Endothelial cell of umbilical vein (primary cell): ENCODE data around the gene CSMD2. TPM values are rescaled to one million over a fixed set of nuclear protein-coding genes. Genes with fewer than 3 reads are reported as not detected.

ENCODE experiments used
- BruUV-seq: library from RNA; stranded (reverse); fragments of 400-500 nt; replicated peaks from 2 replicates; lab custom pipeline; 2021; lab: Mats Ljungman, UMichigan
- CTCF ChIA-PET: fragments of 300-600, 350-600 bp; sonication (Branson Sonifier 250); formaldehyde crosslinking; loops from one replicate; lab custom pipeline; 2021; ENCODE audit warnings: antibody characterized with exemption, inconsistent platforms; lab: Charles Lee
- POLR2A ChIA-PET: fragments of 300-600, 350-600 bp; sonication (Branson Sonifier 250); formaldehyde crosslinking; loops from one replicate; lab custom pipeline; 2021; ENCODE audit warnings: antibody characterized with exemption, inconsistent platforms; lab: Charles Lee
- DNase-seq: peaks from one replicate; pipeline ENCODE4 v3.0.0-alpha.2; 2011; ENCODE audit warnings: low read depth, low spot score
- FAIRE-seq: peaks from 2 replicates; lab custom pipeline; 2011; peaks lifted over from hg19 to GRCh38; lab: Jason Lieb, UNC
- H2AFZ ChIP-seq: 2 replicates; pipeline ENCODE4 v1.6.0; 2012; ENCODE audit warnings: low read depth, low read length, control low read depth, inconsistent platforms
- H3K27ac ChIP-seq: 2 replicates; pipeline ENCODE4 v1.5.1; 2011; ENCODE audit warnings: low read depth, mild to moderate bottlenecking, control low read depth, low read length, moderate library complexity; ENCODE audit not compliant: insufficient read depth
- H3K27me3 ChIP-seq, 2 experiments: 2 replicates each; pipeline versions ENCODE4 v1.6.0 to v1.6.1; 2011; ENCODE audit warnings: low read length in 2 of 2, mixed read lengths in 1 of 2; ENCODE audit not compliant: control insufficient read depth in 2 of 2, insufficient read depth in 2 of 2
- H3K36me3 ChIP-seq, 2 experiments: 2 replicates in 1 of 2; 3 replicates in 1 of 2; pipeline ENCODE4 v1.5.1; 2011; ENCODE audit warnings: low read length in 2 of 2, mild to moderate bottlenecking in 1 of 2, moderate library complexity in 1 of 2; ENCODE audit not compliant: control insufficient read depth in 2 of 2, insufficient read depth in 2 of 2; ENCODE audit errors: extremely low read depth in 1 of 2
- H3K4me1 ChIP-seq: 3 replicates; pipeline ENCODE4 v1.5.1; 2011; ENCODE audit warnings: mild to moderate bottlenecking, low read length; ENCODE audit not compliant: control insufficient read depth, insufficient read depth; ENCODE audit errors: extremely low read depth
- H3K4me2 ChIP-seq: 2 replicates; pipeline ENCODE4 v1.6.1; 2011; ENCODE audit warnings: low read length, control low read depth, mixed read lengths; ENCODE audit not compliant: insufficient read depth
- H3K4me3 ChIP-seq, 3 experiments: fragments of 200-600 bp in 1 of 3; sonication (generic), shearing (Covaris generic) in 1 of 3; replicated peaks in 1 of 3; 2 replicates each; pipeline ENCODE4 v1.5.1; 2011 to 2016; ENCODE audit warnings: control low read depth in 3 of 3, low read length in 3 of 3, mild to moderate bottlenecking in 2 of 3, inconsistent platforms in 1 of 3, low read depth in 1 of 3, moderate library complexity in 1 of 3; ENCODE audit not compliant: insufficient read depth in 1 of 3
- H3K79me2 ChIP-seq: 2 replicates; pipeline ENCODE4 v1.6.0; 2012; ENCODE audit warnings: low read length, inconsistent platforms; ENCODE audit not compliant: control insufficient read depth, insufficient read depth
- H3K9ac ChIP-seq: replicated peaks from 2 replicates; pipeline ENCODE3; 2011; ENCODE audit warnings: low read length, control low read depth; ENCODE audit not compliant: insufficient read depth; ENCODE audit errors: extremely low read depth
- H3K9me1 ChIP-seq: replicated peaks from 3 replicates; pipeline ENCODE4 v1.6.0; 2011; ENCODE audit warnings: mild to moderate bottlenecking, low read length; ENCODE audit not compliant: control insufficient read depth, insufficient read depth; ENCODE audit errors: extremely low read depth
- H3K9me3 ChIP-seq: replicated peaks from 2 replicates; pipeline ENCODE4 v1.5.1; 2012; ENCODE audit warnings: low read length, inconsistent platforms; ENCODE audit not compliant: control insufficient read depth, insufficient read depth
- H4K20me1 ChIP-seq: replicated peaks from 2 replicates; pipeline ENCODE3; 2011; ENCODE audit warnings: mild to moderate bottlenecking, low read length; ENCODE audit not compliant: control insufficient read depth, insufficient read depth; ENCODE audit errors: extremely low read depth
- CTCF ChIP-seq, 2 donors: IDR thresholded peaks; 1 replicate in 1 of 2; 2 replicates in 1 of 2; pipeline ENCODE4 v1.5.1; 2011; ENCODE audit warnings: low read length in 2 of 2, mild to moderate bottlenecking in 2 of 2, moderate library complexity in 2 of 2, control low read depth in 1 of 2, inconsistent platforms in 1 of 2, low read depth in 1 of 2; ENCODE audit not compliant: insufficient read depth in 1 of 2; ENCODE audit errors: extremely low read depth in 1 of 2
- EZH2 ChIP-seq: IDR thresholded peaks from 2 replicates; pipeline ENCODE4 v1.6.1; 2012; ENCODE audit warnings: borderline replicate concordance, low read depth, mild to moderate bottlenecking, moderate library complexity, low read length, inconsistent platforms; ENCODE audit not compliant: severe bottlenecking
- FOS ChIP-seq: IDR thresholded peaks from 2 replicates; pipeline ENCODE4 v1.6.1; 2011; ENCODE audit warnings: mild to moderate bottlenecking, low read length, moderate library complexity, borderline replicate concordance; ENCODE audit not compliant: insufficient read depth
- GATA2 ChIP-seq: IDR thresholded peaks from 2 replicates; pipeline ENCODE4 v1.7.0; 2011; ENCODE audit warnings: low read depth, mild to moderate bottlenecking, moderate library complexity, mixed read lengths, low read length; ENCODE audit not compliant: insufficient read length, insufficient read depth
- JUN ChIP-seq: IDR thresholded peaks from 2 replicates; pipeline ENCODE4 v1.6.1; 2011; ENCODE audit warnings: borderline replicate concordance, low read depth; ENCODE audit not compliant: insufficient read length, insufficient read depth
- MAX ChIP-seq: IDR thresholded peaks from 2 replicates; pipeline ENCODE4 v1.6.1; 2011; ENCODE audit not compliant: insufficient read depth, insufficient read length
- MYC ChIP-seq: IDR thresholded peaks from one replicate; pipeline ENCODE4 v1.6.1; 2011; ENCODE audit warnings: mild to moderate bottlenecking, low read depth, low read length
- POLR2A ChIP-seq: IDR thresholded peaks from 2 replicates; pipeline ENCODE4 v1.6.1; 2012; ENCODE audit warnings: low read depth, mild to moderate bottlenecking, control low read depth, low read length
- POLR2AphosphoS5 ChIP-seq: IDR thresholded peaks from 2 replicates; pipeline ENCODE4 v1.6.1; 2012; ENCODE audit warnings: low read depth, mild to moderate bottlenecking, control low read depth, low read length, moderate library complexity; ENCODE audit not compliant: insufficient read depth
- dilution Hi-C: fragments of 300-500 bp; cut with MboI; formaldehyde crosslinking; loops from one replicate; pipeline ENCODE4 v1.15.0; 2019; ENCODE audit warnings: low sequenced_read_pairs; ENCODE audit not compliant: extremely low pct_ligation_motif_present
- intact Hi-C: fragments of 100-400 bp; cut with micrococcal nuclease; formaldehyde crosslinking; loops from one replicate; pipeline ENCODE4 v1.10.0; 2022
- polyA plus RNA-seq, 4 experiments: library from polyadenylated mRNA; depleted of rRNA in 3 of 4; stranded (reverse) in 3 of 4; unstranded in 1 of 4; fragments of >200 nt; gene quantifications; 2 replicates each; pipeline versions ENCODE4 v1.2.1 to v1.2.3, GENCODE V29; 2011 to 2012; ENCODE audit warnings: missing spikeins in 1 of 4
- total RNA-seq: library from RNA; stranded (reverse); gene quantifications from 2 replicates; pipeline ENCODE4 v1.2.3, GENCODE V29; 2021

The CSMD2 gene
- total and polyA plus RNA-seq, 2 donors (not counting 3 experiments of a cell fraction or from before 2014, with no cell fraction given) = under 0.01 TPM; not detected in 1

- no peak overlapping the region for H3K27ac ChIP-seq
- no peaks in the 10 kb centered on the region for H3K79me2 ChIP-seq
- H3K27me3 ChIP-seq = no peaks in the 10 kb centered on the region
- H3K4me3 ChIP-seq = no peak overlapping the region
- ChIA-PET CTCF (no interaction called here), POLR2A (no interaction called here)
- no peaks in the 10 kb centered on the region for H3K9me1 ChIP-seq
- no peak overlapping the region for H2AFZ ChIP-seq
- H3K36me3 ChIP-seq = no peaks in the 10 kb centered on the region
- intact Hi-C loops (no loop called here), dilution Hi-C loops (no loop called here)
- DNase-seq (no peak), FAIRE-seq (no peak)
- TF ChIP-seq CTCF (IDR thresholded peaks at IDR 0.05; ENCODE audit: extremely low read depth in 1 of 2, insufficient read depth in 1 of 2, low read depth in 1 of 2, low read length in 2 of 2) = no peak
- H4K20me1 ChIP-seq = no peaks in the 10 kb centered on the region
- H3K9me3 ChIP-seq = no peaks in the 10 kb centered on the region
- BruUV-seq = no TSS peak
- no peak overlapping the region for H3K9ac ChIP-seq
- no peaks in the 10 kb centered on the region for H3K4me1 ChIP-seq
- no peak overlapping the region for H3K4me2 ChIP-seq
Measured at GRCh38 chr1:33680281-33680840, 484.7 kb downstream of the CSMD2 start.

- Histone ChIP-seq H3K36me3 (no peaks in the 10 kb centered on the region), H4K20me1 (no peaks in the 10 kb centered on the region), H3K27me3 (no peaks in the 10 kb centered on the region), H3K9ac (no peak overlapping the region), H3K4me3 (no peak overlapping the region), H3K4me2 (no peak overlapping the region), H3K79me2 (no peaks in the 10 kb centered on the region), H2AFZ (no peak overlapping the region), H3K4me1 (no peaks in the 10 kb centered on the region), H3K27ac (no peak overlapping the region), H3K9me3 (no peaks in the 10 kb centered on the region), H3K9me1 (no peaks in the 10 kb centered on the region)
- no peak for TF ChIP-seq MAX
- no peak for TF ChIP-seq JUN
- TF ChIP-seq FOS = no peak
- TF ChIP-seq EZH2 = no peak
- no peak for TF ChIP-seq POLR2A
- no peak for TF ChIP-seq CTCF (IDR thresholded peaks at IDR 0.05; ENCODE audit: extremely low read depth in 1 of 2, insufficient read depth in 1 of 2, low read depth in 1 of 2, low read length in 2 of 2)
- no peak for TF ChIP-seq POLR2AphosphoS5
- TF ChIP-seq GATA2 = no peak
- TF ChIP-seq MYC = no peak
- no TSS peak for BruUV-seq
- intact Hi-C loops = no loop called here
- FAIRE-seq (no peak), DNase-seq (no peak)
- POLR2A ChIA-PET = no interaction called here
- CTCF ChIA-PET = no interaction called here
- dilution Hi-C loops = no loop called here
Measured at GRCh38 chr1:33670567-33670966, 494.5 kb downstream of the CSMD2 start.
